OCI-LY7 (cell line): ENCODE results near the gene CELF1.

Experiments
- CTCF ChIP-seq: fragments of 200-600 bp; sonication (generic); conservative IDR thresholded peaks from 2 replicates; pipeline ENCODE4 v1.5.1; 2014; ENCODE audit warnings: mild to moderate bottlenecking, antibody characterized with exemption, low read length, moderate library complexity, mixed read lengths
- EZH2phosphoT487 ChIP-seq: fragments of 200-600 bp; sonication (generic); IDR thresholded peaks from 2 replicates; pipeline ENCODE4 v1.6.1; 2018; ENCODE audit warnings: low read depth, borderline replicate concordance, mild to moderate bottlenecking, mixed run types, antibody characterized with exemption, low read length, moderate library complexity, mixed read lengths

DNA sequence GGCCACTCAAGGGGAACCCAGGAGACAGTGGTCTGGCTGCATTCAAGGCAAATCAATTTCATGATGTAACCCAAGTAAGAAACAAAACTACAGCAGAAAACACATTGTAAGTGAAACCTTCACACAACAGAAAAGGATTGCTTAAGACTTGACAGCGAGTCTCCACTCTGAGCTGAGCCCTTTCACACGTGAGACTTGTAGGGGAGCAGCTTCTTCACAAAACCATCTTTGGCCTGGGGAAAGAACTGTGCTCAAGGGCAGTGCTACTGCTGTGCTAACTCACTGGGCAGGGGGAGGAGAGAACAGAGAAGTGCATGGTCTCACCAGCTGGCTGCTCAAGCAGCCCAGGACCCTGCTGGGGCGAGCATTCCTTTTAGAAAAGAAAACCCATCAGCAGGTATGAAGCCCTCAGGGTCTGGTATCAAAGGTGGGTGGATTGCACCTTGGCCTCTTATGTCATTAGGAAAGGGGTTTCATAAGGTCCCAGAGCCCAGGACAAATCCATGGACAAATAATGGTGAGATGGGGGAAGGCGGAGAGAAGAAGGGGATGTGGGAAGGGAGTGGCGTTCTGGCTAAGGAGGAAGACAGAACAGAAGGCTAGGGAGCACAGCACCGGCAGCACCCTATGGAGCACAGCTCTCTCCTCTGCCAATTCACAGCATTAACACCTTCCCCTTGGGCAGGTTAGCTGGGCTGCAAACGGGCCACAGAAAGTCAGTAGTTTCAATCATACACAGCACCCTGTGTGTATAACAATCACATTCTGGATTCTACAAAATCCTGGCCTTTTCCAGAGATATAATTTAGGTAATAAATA is 83.4 kb downstream of the CELF1 start:
- TF ChIP-seq CTCF (no peak), EZH2phosphoT487 (no peak)
